K562 (cell line): ENCODE results near the gene C15orf62. TPM values are rescaled to one million over a fixed set of nuclear protein-coding genes. Genes with fewer than 3 reads are reported as not detected.

Source experiments
- ATAC-seq: fragments of 200-7000 bp; cut with Tn5 transposase; 3 replicates; pipeline ENCODE4 v1.9.1; 2020; ENCODE audit warnings: moderate library complexity
- BruUV-seq: library from RNA; stranded (reverse); fragments of 400-500 nt; replicated peaks from 2 replicates; lab custom pipeline; 2021; lab: Mats Ljungman, UMichigan
- CTCF ChIA-PET: fragments of 300-600 bp; formaldehyde crosslinking; extraction: SDS; loops from one replicate; lab custom pipeline; 2021; ENCODE audit warnings: low intra/inter-chr PET ratio; lab: Yijun Ruan, JAX
- POLR2A ChIA-PET: fragments of 300-600, 350-650 bp; sonication (Branson Sonifier 250); formaldehyde crosslinking; extraction: SDS; loops from one replicate; lab custom pipeline; 2021; ENCODE audit warnings: antibody characterized with exemption, inconsistent platforms; lab: Yijun Ruan, JAX
- DNase-seq, 4 experiments: peaks; one replicate each; pipeline versions ENCODE4 v3.0.0 to v3.0.0-alpha.2; 2011 to 2018; ENCODE audit warnings: low spot score in 3 of 4, mixed read lengths in 3 of 4; ENCODE audit errors: extremely low read depth in 1 of 4
- FAIRE-seq: peaks from 2 replicates; lab custom pipeline; 2011; peaks lifted over from hg19 to GRCh38; lab: Jason Lieb, UNC
- H2AFZ ChIP-seq: 2 replicates; pipeline ENCODE4 v1.6.0; 2011; ENCODE audit warnings: low read depth, low read length, control low read depth, inconsistent platforms
- H3K27ac ChIP-seq: fragments of 200-600 bp; 3 replicates; pipeline ENCODE4 v1.8.0; 2011; ENCODE audit warnings: low read depth, mild to moderate bottlenecking, control low read depth, inconsistent platforms, low read length, moderate library complexity, mixed read lengths; ENCODE audit errors: extremely low read depth
- H3K27me3 ChIP-seq, 2 experiments: fragments of 300-600 bp in 1 of 2; 2 replicates in 1 of 2; 3 replicates in 1 of 2; pipeline versions ENCODE4 v1.6.0 to v1.8.0; 2011; ENCODE audit warnings: inconsistent platforms in 2 of 2, low read length in 2 of 2, mild to moderate bottlenecking in 1 of 2, mixed read lengths in 1 of 2, moderate library complexity in 1 of 2; ENCODE audit not compliant: control insufficient read depth in 2 of 2, insufficient read depth in 2 of 2
- H3K36me3 ChIP-seq: fragments of 300-600 bp; 3 replicates; pipeline ENCODE4 v1.8.0; 2011; ENCODE audit warnings: mild to moderate bottlenecking, low read length, inconsistent platforms; ENCODE audit not compliant: control insufficient read depth, insufficient read depth
- H3K4me1 ChIP-seq, 2 experiments: fragments of 200-600 bp in 1 of 2; replicated peaks in 1 of 2; 2 replicates in 1 of 2; 3 replicates in 1 of 2; pipeline versions ENCODE4 v1.5.1 to v1.8.0; 2011; ENCODE audit warnings: inconsistent platforms in 2 of 2, low read length in 2 of 2, mild to moderate bottlenecking in 1 of 2, mixed read lengths in 1 of 2, moderate library complexity in 1 of 2; ENCODE audit not compliant: control insufficient read depth in 2 of 2, insufficient read depth in 2 of 2
- H3K4me2 ChIP-seq: 2 replicates; pipeline ENCODE4 v1.6.1; 2011; ENCODE audit warnings: low read length, control low read depth, inconsistent platforms, mixed read lengths; ENCODE audit not compliant: insufficient read depth
- H3K4me3 ChIP-seq: fragments of 200-600 bp; sonication (generic), shearing (Covaris generic); 2 replicates; pipeline ENCODE4 v1.5.1; 2016; ENCODE audit warnings: control low read depth, inconsistent platforms
- H3K79me2 ChIP-seq: fragments of 200-600 bp; 3 replicates; pipeline ENCODE4 v1.8.0; 2011; ENCODE audit warnings: low read length, inconsistent platforms; ENCODE audit not compliant: control insufficient read depth, insufficient read depth
- H3K9ac ChIP-seq, 2 experiments: 2 replicates each; pipeline versions ENCODE4 v1.6.0 to v1.6.1; 2011; ENCODE audit warnings: low read depth in 2 of 2, low read length in 2 of 2, control low read depth in 1 of 2, inconsistent platforms in 1 of 2, mild to moderate bottlenecking in 1 of 2, mixed read lengths in 1 of 2; ENCODE audit not compliant: insufficient read depth in 1 of 2
- H3K9me1 ChIP-seq: one replicate; pipeline ENCODE4 v1.6.0; 2011; ENCODE audit warnings: inconsistent platforms, mild to moderate bottlenecking, low read length, moderate library complexity; ENCODE audit not compliant: control insufficient read depth, insufficient read depth
- H3K9me3 ChIP-seq: replicated peaks from 2 replicates; pipeline ENCODE4 v1.5.1; 2011; ENCODE audit warnings: low read depth, low read length, inconsistent platforms; ENCODE audit not compliant: control insufficient read depth, insufficient read depth
- H4K20me1 ChIP-seq: replicated peaks from 2 replicates; pipeline ENCODE4 v1.6.1; 2011; ENCODE audit warnings: low read length, inconsistent platforms, mixed read lengths; ENCODE audit not compliant: control insufficient read depth, insufficient read depth
- BHLHE40 ChIP-seq: IDR thresholded peaks from 2 replicates; pipeline ENCODE4 v1.6.1; 2011; ENCODE audit warnings: low read length, improper control_type of control experiment
- SAFB2 ChIP-seq: fragments of 200-400 bp; formaldehyde crosslinking; IDR thresholded peaks from 2 replicates; pipeline ENCODE4 v1.6.1; 2018; ENCODE audit warnings: borderline replicate concordance, low read length, low read depth, moderate library complexity; ENCODE audit not compliant: severe bottlenecking
- U2AF2 ChIP-seq: fragments of 200-400 bp; formaldehyde crosslinking; optimal IDR thresholded peaks from 2 replicates; pipeline ENCODE3; 2017; ENCODE audit warnings: low read depth, mild to moderate bottlenecking, low read length
- ZNF263 ChIP-seq: sonication (generic); formaldehyde crosslinking; IDR thresholded peaks from 2 replicates; pipeline ENCODE4 v1.8.0; 2022; ENCODE audit warnings: mild to moderate bottlenecking, missing genetic modification reagents, borderline replicate concordance
- ZNF79 ChIP-seq: fragments of 250-450 bp; sonication (Bioruptor Pico); IDR thresholded peaks from 2 replicates; pipeline ENCODE4 v1.4.0; 2020; ENCODE audit warnings: low read depth, mild to moderate bottlenecking, moderate library complexity
- WGBS: fragments of 100-300 bp; shearing (Covaris generic); methylation state at CpG from one replicate; pipeline ENCODE4 v1.1.6; 2016; ENCODE audit warnings: low coverage, mixed read lengths; ENCODE audit not compliant: insufficient coverage; ENCODE audit errors: missing lambda C conversion rate; 5-methylcytosine and 5-hydroxymethylcytosine counted together
- in situ Hi-C: fragments of 300-500 bp; cut with MboI; formaldehyde crosslinking; loops from 4 replicates; pipeline ENCODE4 v1.15.0; 2018; ENCODE audit warnings: inconsistent platforms, mixed read lengths
- intact Hi-C: fragments of 100-400 bp; cut with micrococcal nuclease; formaldehyde crosslinking; loops from 2 replicates; pipeline ENCODE4 v1.14.2; 2022
- polyA plus RNA-seq, 8 experiments: library from polyadenylated mRNA; depleted of rRNA in 4 of 8; stranded (reverse) in 5 of 8; unstranded in 3 of 8; fragments of >200 nt; fragmentation: Nextera tagmentation in 2 of 8; fragmentation: Illumina TruSeq in 1 of 8; extraction: Ambion mirVana in 2 of 8; extraction: Trizol in 1 of 8; gene quantifications; 2 replicates each; pipeline versions ENCODE4 v1.2.1 to v1.2.3, GENCODE V29; 2011 to 2014; ENCODE audit warnings: inconsistent platforms in 1 of 8, missing spikeins in 1 of 8
- total RNA-seq, 7 experiments: library from RNA; depleted of rRNA in 6 of 7; stranded (reverse); fragments of >200 nt in 6 of 7; fragmentation: Illumina TruSeq in 2 of 7; extraction: Trizol in 2 of 7; gene quantifications; 2 replicates each; pipeline versions ENCODE4 v1.2.1 to v1.2.3, GENCODE V29; 2011 to 2021; ENCODE audit warnings: low replicate concordance in 1 of 7
- TF ChIP-seq, protein P1 (sequence below): sonication (generic); formaldehyde crosslinking; IDR thresholded peaks from 2 replicates; pipeline ENCODE4 v1.8.0; 2023; ENCODE audit warnings: mild to moderate bottlenecking, missing genetic modification reagents
- TF ChIP-seq, protein P2 (sequence below): fragments of 250-450 bp; sonication (Bioruptor Pico); IDR thresholded peaks from 2 replicates; pipeline ENCODE4 v1.8.0; 2022; ENCODE audit warnings: inconsistent platforms

C15orf62 gene
- total and polyA plus RNA-seq, 9 of the 15 experiments (the other 6 are each of a cell fraction or from before 2014, with no cell fraction given) = 0.01 to 0.76 (median 0.30) TPM; not detected in 1

DNA sequence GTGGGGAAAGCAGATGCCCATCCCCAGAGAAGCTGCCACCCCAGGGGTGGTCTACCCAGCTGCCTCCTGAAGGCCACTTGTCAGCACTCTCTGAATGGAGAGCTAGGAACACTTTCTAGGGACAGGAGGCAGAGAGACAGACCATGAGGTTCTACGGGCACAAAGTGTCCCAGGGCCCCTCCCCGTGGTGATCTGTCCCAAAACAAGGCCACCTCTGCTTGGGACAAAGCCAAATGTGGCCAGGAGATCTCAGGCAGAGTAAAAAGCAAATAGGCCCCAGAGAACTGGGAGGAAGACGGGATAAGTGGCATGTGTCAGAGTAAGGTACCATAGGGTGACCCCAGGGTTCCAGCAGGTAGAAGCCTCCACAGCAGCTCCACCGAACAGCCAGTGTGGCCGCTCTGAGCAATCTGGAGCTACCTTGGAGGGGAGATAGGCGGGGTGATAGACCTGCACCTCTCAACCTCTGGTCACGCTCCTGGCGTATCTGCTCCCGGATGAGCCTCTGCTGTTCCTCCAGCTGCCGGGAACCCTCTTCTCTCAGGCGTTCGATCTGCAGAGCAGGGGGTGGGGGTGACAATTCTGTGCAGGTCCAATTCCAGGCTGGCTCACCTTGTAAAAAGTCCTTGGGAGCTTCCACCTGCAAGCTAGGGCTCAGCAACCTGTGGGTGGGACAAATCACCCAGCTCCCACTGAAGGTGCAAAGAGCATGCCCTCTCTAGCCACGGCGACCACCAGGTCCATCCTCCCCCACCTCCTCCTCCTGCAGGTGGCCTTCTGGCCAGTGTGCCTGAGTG, 6.2 kb downstream of the C15orf62 start:
- Histone ChIP-seq H2AFZ (no peak overlapping the region), H3K9ac (peak overlapping the region in 1 of 2 experiments; percentile 38; a peak in 1 of 4 replicates), H3K27ac (no peak overlapping the region), H3K79me2 (no peaks in the 10 kb centered on the region), H3K4me1 (peaks cover 4 to 10% of the 10 kb centered on the region in 2 experiments; a peak in 3 of 5 replicates), H3K9me3 (no peaks in the 10 kb centered on the region), H3K4me3 (no peak overlapping the region), H3K4me2 (no peak overlapping the region), H4K20me1 (no peaks in the 10 kb centered on the region), H3K36me3 (peaks cover 65% of the 10 kb centered on the region; the same call in 2 of the 3 replicates), H3K27me3 (no peaks in the 10 kb centered on the region), H3K9me1 (no peaks in the 10 kb centered on the region)
- peak; percentile 52; the same call in 1 of the 2 replicates for TF ChIP-seq ZNF263 (CRISPR knock-in tag)
- TF ChIP-seq ZNF79 = no peak
- ATAC-seq (no peak), FAIRE-seq (no peak), DNase-seq (no peak)
- ChIA-PET CTCF (no interaction called here), POLR2A (interaction anchor here (0.5 to 1.0 kb wide), 3 partner anchors 9 to 284 kb away, joined by 3 to 4 read pairs (median 3); no protein-coding TSS in a partner anchor)
- in situ Hi-C loops = no loop called here
- 92% methylated on average over 13 of the region's 14 CpGs for WGBS
- no TSS peak for BruUV-seq
- intact Hi-C loops = no loop called here

DNA sequence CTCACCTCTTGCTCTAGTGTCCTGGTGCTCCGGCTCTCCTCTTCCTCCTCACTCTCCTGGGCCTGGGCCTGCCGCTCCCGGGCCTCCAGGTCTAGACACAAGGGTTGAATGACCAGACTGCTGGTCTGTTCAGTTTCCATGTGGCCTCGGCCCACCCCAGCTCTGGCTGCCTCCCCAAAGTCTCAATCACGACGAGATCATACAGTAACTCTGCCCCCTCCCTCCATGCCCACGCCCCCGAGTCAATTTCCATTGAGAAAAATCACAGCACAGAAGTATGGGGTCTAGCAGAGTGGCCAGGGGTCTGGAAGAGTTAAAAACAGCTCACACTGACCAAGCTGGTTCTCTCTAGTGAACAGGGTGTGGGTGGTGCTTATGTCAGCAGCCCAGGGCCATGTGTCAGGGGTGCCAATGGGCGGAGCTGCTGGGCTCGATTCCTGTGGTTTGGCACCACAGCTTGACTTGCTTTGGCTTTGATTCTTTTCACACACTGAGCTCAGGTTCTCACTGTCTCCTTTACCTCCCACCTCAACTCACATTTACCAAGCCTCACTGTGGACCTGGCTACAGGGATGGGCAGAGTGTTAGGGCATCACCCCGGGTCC, 6.9 kb downstream of the C15orf62 start:
- ChIA-PET POLR2A (interaction anchor here (0.5 kb wide), 1 partner anchor 9 kb away, joined by 4 read pairs; no protein-coding TSS in a partner anchor), CTCF (no interaction called here)
- DNase-seq = no peak
- Histone ChIP-seq H3K79me2 (no peaks in the 10 kb centered on the region), H3K9me3 (no peaks in the 10 kb centered on the region), H2AFZ (no peak overlapping the region), H3K9ac (no peak overlapping the region), H3K27ac (no peak overlapping the region), H3K9me1 (no peaks in the 10 kb centered on the region), H3K4me1 (peaks cover 4 to 10% of the 10 kb centered on the region in 2 experiments; a peak in 3 of 5 replicates), H3K4me3 (no peak overlapping the region), H3K36me3 (peaks cover 65% of the 10 kb centered on the region; the same call in 2 of the 3 replicates), H3K4me2 (no peak overlapping the region), H3K27me3 (no peaks in the 10 kb centered on the region), H4K20me1 (no peaks in the 10 kb centered on the region)
- intact Hi-C loops (no loop called here), in situ Hi-C loops (no loop called here)
- no TSS peak for BruUV-seq
- no peak for FAIRE-seq
- WGBS = 83% methylated on average over 10 of the region's 11 CpGs
- ATAC-seq = no peak
- TF ChIP-seq, protein P1, sequence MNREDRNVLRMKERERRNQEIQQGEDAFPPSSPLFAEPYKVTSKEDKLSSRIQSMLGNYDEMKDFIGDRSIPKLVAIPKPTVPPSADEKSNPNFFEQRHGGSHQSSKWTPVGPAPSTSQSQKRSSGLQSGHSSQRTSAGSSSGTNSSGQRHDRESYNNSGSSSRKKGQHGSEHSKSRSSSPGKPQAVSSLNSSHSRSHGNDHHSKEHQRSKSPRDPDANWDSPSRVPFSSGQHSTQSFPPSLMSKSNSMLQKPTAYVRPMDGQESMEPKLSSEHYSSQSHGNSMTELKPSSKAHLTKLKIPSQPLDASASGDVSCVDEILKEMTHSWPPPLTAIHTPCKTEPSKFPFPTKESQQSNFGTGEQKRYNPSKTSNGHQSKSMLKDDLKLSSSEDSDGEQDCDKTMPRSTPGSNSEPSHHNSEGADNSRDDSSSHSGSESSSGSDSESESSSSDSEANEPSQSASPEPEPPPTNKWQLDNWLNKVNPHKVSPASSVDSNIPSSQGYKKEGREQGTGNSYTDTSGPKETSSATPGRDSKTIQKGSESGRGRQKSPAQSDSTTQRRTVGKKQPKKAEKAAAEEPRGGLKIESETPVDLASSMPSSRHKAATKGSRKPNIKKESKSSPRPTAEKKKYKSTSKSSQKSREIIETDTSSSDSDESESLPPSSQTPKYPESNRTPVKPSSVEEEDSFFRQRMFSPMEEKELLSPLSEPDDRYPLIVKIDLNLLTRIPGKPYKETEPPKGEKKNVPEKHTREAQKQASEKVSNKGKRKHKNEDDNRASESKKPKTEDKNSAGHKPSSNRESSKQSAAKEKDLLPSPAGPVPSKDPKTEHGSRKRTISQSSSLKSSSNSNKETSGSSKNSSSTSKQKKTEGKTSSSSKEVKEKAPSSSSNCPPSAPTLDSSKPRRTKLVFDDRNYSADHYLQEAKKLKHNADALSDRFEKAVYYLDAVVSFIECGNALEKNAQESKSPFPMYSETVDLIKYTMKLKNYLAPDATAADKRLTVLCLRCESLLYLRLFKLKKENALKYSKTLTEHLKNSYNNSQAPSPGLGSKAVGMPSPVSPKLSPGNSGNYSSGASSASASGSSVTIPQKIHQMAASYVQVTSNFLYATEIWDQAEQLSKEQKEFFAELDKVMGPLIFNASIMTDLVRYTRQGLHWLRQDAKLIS (CRISPR knock-in tag) = no peak
- no peak for TF ChIP-seq SAFB2
- TF ChIP-seq, protein P2, sequence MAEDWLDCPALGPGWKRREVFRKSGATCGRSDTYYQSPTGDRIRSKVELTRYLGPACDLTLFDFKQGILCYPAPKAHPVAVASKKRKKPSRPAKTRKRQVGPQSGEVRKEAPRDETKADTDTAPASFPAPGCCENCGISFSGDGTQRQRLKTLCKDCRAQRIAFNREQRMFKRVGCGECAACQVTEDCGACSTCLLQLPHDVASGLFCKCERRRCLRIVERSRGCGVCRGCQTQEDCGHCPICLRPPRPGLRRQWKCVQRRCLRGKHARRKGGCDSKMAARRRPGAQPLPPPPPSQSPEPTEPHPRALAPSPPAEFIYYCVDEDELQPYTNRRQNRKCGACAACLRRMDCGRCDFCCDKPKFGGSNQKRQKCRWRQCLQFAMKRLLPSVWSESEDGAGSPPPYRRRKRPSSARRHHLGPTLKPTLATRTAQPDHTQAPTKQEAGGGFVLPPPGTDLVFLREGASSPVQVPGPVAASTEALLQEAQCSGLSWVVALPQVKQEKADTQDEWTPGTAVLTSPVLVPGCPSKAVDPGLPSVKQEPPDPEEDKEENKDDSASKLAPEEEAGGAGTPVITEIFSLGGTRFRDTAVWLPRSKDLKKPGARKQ = no peak
- TF ChIP-seq U2AF2 = no peak
- TF ChIP-seq BHLHE40 = no peak
